Activated T-helper 1 cell treated with anti-CD3 and anti-CD28 coated beads, Interleukin-12 subunit alpha, Interleukin-12 subunit beta, Interleukin-2, Interleukin-4 antibody, amounts not matched to agents 30 ng/mL and 10 ng/mL and 1 ng/mL, durations not matched to agents 14 hours and 24 hours and 36 hours (primary cell): ENCODE results near the gene XYLB. TPM values are rescaled to one million over a fixed set of nuclear protein-coding genes. Genes with fewer than 3 reads are reported as not detected.
A peak's percentile ranks its signal among the peaks of the same experiment; 100 is the strongest.

ENCODE experiments used
- DNase-seq: peaks from one replicate; pipeline ENCODE4 v3.0.0; 2021; ENCODE audit warnings: low spot score
- H3K27ac Mint-ChIP-seq: one replicate; pipeline ENCODE4 v1.8.0; 2021; ENCODE audit warnings: mild to moderate bottlenecking, mixed read lengths
- H3K27me3 Mint-ChIP-seq: one replicate; pipeline ENCODE4 v1.8.0; 2022; ENCODE audit warnings: mild to moderate bottlenecking, moderate library complexity, mixed read lengths; ENCODE audit not compliant: insufficient read depth
- H3K36me3 Mint-ChIP-seq: one replicate; pipeline ENCODE4 v1.8.0; 2021; ENCODE audit warnings: low read depth, mixed read lengths
- H3K4me1 Mint-ChIP-seq: one replicate; pipeline ENCODE4 v1.8.0; 2021; ENCODE audit warnings: low read depth, mixed read lengths
- H3K4me3 Mint-ChIP-seq: one replicate; pipeline ENCODE4 v1.8.0; 2021; ENCODE audit warnings: mild to moderate bottlenecking, moderate library complexity, mixed read lengths
- H3K9me3 Mint-ChIP-seq: one replicate; pipeline ENCODE4 v1.8.0; 2021; ENCODE audit warnings: mixed read lengths
- intact Hi-C: fragments of 100-400 bp; cut with micrococcal nuclease; formaldehyde crosslinking; loops from one replicate; pipeline ENCODE4 v1.15.1; 2024
- total RNA-seq: library from RNA; stranded (reverse); gene quantifications from 2 replicates; pipeline ENCODE4 v1.2.3, GENCODE V29; 2022

The XYLB gene
- total RNA-seq, 1 donor from 2014 or later = 7.1 TPM

DNA sequence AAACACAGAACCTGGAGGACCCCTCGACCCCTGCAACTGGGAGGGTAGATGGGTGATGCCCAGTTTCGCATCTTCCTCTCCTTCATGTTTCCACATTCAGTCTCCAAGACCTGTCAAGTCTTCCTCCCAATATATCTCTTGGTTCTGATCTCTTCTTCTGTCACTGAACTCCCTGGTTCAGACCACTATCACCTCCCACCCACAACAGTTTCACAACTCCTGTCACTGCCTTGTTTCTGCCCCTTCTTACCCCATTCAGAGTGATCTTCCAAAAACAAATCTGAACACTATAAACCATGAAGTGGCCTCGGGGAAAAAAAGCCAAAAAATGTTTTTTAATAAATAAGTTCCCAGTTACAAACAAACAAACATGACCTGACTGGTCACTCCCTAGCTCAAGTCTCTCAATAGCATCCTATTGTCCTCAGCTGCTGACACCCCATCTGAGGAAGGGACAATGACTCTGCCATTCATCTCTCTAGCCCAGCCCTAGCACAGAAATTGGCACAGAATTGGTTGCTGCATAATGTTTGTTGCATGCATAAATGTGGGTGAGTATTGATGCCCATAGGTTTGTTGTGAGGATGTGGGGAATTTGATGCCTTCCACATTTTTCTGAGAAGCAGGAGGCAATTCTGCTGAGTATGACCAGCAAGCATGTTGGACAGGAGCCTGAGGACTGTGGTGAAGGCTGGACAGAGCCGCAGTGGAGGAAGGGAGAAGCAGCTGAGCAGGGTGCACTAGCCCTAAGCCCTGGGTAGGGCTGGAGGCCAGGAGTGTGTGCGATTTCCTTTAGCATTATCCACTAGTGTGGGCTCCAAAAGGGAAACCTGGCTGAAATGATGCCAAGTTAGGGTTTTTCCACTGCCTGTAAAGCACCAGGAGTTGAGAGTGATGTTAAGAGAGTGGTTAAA, 12.2 kb upstream of the XYLB start:
- Mint-ChIP-seq H3K36me3 (no peaks in the 10 kb centered on the region), H3K27ac (no peak overlapping the region), H3K4me3 (no peak overlapping the region), H3K4me1 (no peaks in the 10 kb centered on the region), H3K27me3 (peaks cover 19% of the 10 kb centered on the region), H3K9me3 (no peaks in the 10 kb centered on the region)
- intact Hi-C loops = no loop called here
- DNase-seq = no peak

DNA sequence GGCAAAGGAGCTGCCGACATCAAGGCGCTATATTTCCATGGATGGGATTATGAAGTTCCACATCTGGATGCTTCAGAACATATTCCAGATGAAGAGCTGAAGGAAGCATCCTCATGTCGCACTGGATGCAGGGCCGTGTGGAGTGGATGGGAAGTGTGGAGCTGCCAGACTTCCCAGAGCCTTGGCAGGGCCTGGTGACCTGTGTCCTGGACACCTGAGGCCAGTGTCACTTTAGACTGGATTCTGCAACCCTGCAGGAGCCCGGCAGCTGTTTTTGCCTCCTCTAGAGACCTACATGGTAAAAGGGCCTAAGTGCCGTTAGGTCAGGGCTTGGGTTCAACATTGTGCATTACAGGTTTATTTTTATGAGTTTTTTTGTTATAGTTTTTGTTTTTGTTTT, 11.3 kb upstream of the XYLB start:
- Mint-ChIP-seq H3K4me3 (no peak overlapping the region), H3K27ac (no peak overlapping the region), H3K27me3 (peaks cover 26% of the 10 kb centered on the region), H3K36me3 (no peaks in the 10 kb centered on the region), H3K4me1 (no peaks in the 10 kb centered on the region), H3K9me3 (no peaks in the 10 kb centered on the region)
- intact Hi-C loops = no loop called here
- no peak for DNase-seq

DNA sequence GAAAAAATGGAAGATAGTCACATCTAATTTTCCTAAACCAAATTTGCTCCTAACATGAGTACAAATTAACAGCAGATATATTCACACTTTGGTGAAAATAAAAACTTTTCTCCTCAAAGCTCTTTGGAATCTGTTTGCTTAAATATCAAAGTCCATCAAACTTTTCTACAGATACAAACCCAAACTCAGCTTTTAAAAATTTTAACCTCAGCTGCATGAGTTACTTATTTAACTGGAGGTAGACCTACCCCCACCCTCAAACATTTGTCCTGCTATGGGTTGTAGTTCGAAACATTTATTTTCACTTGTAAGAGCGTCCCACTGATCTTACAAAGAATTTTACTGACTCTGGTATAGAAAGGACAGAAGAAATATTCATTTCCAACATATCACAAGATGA, 8.9 kb upstream of the XYLB start:
- H3K4me1 Mint-ChIP-seq = no peaks in the 10 kb centered on the region
- no peak for DNase-seq
- H3K27me3 Mint-ChIP-seq = peaks cover 27% of the 10 kb centered on the region
- H3K36me3 Mint-ChIP-seq = no peaks in the 10 kb centered on the region
- intact Hi-C loops = no loop called here
- no peaks in the 10 kb centered on the region for H3K9me3 Mint-ChIP-seq
- no peak overlapping the region for H3K4me3 Mint-ChIP-seq
- H3K27ac Mint-ChIP-seq = no peak overlapping the region

DNA sequence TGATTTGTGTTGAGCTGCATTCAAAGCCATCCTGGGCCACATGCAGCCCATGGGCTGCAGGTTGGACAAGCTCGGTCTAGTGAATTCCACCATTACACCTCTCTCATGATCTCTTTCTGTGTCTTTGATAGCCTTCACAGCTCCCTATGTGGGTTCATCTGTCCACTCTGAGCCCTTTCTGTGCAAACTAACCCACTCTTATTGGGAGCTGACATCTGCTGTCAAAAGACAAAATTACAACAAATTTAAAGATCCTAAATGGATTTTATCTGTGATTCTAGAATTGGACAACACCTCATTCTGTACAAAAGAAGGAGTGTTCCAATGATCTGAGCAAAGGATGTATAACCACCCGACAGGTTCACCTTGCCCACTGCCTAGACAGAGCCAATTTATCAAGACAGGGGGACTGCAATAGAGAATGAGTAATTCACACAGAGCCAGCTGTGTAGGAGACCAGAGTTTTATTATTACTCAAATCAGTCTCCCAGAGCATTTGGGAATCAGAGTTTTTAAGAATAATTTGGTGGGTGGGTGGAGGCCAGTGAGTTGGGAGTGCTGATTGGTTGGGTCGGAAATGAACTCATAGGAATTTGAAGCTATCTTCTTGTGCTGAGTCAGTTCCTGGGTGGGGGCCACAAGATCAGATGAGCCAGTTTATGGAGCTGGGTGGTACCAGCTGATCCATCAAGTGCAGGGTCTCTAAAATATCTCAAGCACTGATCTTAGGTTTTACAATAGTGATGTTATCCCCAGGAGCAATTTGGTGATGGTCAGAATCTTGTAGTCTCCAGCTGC, 2.6 kb upstream of the XYLB start:
- peaks cover 3% of the 10 kb centered on the region for H3K36me3 Mint-ChIP-seq
- H3K4me3 Mint-ChIP-seq = no peak overlapping the region
- no peaks in the 10 kb centered on the region for H3K9me3 Mint-ChIP-seq
- H3K27me3 Mint-ChIP-seq = peaks cover 21% of the 10 kb centered on the region
- DNase-seq = no peak
- no peak overlapping the region for H3K27ac Mint-ChIP-seq
- peaks cover 8% of the 10 kb centered on the region for H3K4me1 Mint-ChIP-seq
- intact Hi-C loops = loop anchor here (2.0 kb wide), 1 partner anchor 369 kb away; no protein-coding TSS in a partner anchor

DNA sequence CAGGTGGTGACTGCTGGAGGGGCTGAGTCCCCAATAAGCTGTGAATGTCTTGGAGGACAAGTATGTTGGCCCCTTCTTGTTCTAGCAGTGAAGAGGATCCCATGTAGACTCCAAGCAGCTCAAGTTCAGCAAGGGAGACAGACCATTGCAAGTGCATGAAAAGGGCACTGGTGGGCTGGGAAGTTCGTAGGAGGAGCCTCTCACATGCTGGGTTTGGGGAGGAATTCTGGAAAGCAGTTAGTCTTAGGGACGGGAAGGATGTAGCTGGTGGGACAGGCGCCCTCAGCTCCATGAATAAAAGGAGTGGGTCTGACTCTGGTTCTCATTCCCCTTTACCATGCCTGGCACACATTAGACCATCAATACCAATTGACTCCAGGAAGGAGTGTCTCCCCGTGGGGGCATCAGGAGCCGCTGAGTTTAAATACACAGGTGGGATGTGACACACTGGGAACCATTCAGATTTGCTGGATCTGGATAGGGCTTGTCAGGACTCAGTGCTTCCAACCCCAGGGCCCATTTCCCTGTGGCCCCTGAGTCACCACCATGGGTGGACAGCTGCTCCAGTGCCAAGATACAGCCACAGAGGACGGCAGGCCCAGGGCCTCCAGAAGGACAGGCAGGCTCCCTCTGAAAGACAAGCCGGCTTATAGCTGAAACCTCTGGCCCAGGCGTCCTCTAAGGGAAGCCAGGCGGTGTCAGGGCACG, 552 bp upstream of the XYLB start:
- Mint-ChIP-seq H3K36me3 (peaks cover 3% of the 10 kb centered on the region), H3K4me1 (peaks cover 8% of the 10 kb centered on the region)
- intact Hi-C loops = loop anchor here (1.0 to 2.0 kb wide), 6 partner anchors 107 to 351 kb away; partner anchors contain the start of genes ACAA1 and ACVR2B

DNA sequence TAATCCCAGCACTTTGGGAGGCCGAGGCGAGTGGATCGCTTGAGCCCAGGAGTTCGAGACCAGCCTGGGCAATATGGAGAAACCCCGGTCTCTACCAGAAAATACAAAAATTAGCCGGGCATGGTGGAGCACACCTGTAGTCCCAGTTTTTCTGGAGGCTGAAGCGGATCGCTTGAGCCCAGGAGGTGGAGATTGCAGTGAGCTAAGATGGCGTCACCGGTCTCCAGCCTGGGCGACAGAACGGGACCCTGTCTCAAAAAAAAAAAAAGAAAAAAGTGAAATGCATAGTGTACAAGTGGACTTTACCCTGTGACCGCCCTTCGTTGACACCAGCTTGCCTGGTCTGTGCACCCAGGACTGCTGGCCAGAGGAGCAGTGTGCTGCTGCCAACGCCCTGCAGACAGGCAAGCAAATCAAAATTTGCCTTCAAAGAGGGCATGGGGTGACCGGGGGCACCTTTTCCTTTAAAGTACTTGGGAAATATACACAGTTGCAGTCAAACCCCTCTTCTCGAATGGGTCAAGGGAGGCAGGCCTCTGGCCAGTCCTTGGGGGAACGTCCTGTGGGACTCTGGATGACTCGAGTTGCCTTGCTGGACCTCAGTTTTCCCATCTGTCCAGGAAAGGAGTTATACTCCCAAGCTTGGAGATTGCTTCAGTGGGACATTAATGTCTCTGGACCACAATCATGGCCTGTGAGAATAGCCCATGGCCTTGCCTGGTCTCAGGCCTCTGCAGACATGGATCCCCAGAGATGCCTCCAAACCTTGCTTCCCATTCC, 1.0 kb downstream of the XYLB start:
- H3K36me3 Mint-ChIP-seq = peaks cover 8% of the 10 kb centered on the region
- no peak for DNase-seq
- intact Hi-C loops = loop anchor here (1.0 to 2.0 kb wide), 4 partner anchors 149 to 353 kb away; partner anchors contain the start of genes EXOG and OXSR1
- no peak overlapping the region for H3K4me3 Mint-ChIP-seq
- H3K9me3 Mint-ChIP-seq = no peaks in the 10 kb centered on the region
- H3K27me3 Mint-ChIP-seq = peaks cover 8% of the 10 kb centered on the region
- H3K4me1 Mint-ChIP-seq = peaks cover 8% of the 10 kb centered on the region
- H3K27ac Mint-ChIP-seq = no peak overlapping the region

More for the DNA sequence above, 552 bp upstream of the XYLB start:
- Mint-ChIP-seq H3K4me3 (peak overlapping the region; percentile 85), H3K27me3 (peaks cover 8% of the 10 kb centered on the region), H3K9me3 (no peaks in the 10 kb centered on the region), H3K27ac (no peak overlapping the region)
- DNase-seq = no peak

DNA sequence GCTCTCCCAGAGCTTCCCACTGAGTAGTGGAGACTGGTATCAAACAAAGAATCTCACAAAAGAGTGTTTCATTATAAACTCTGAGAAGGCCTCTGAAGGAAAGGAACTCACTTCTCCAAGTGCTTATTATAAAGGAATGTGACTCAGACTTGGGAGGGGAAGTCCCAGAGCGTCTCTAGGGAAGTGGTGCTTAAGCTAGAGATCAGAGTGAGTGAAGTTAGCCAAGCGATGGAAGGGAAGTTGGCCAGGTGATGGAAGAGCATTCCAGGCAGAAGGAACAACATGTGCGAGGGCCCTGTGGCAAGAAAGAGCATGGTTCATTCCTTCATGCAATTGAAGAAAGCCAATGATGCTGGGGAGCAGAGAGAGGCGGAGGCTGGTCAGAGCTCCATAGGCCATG, 2.3 kb downstream of the XYLB start:
- H3K36me3 Mint-ChIP-seq = peaks cover 12% of the 10 kb centered on the region
- H3K27me3 Mint-ChIP-seq = peaks cover 6% of the 10 kb centered on the region
- H3K27ac Mint-ChIP-seq = no peak overlapping the region
- DNase-seq = no peak
- H3K9me3 Mint-ChIP-seq = no peaks in the 10 kb centered on the region
- H3K4me1 Mint-ChIP-seq = peaks cover 8% of the 10 kb centered on the region
- intact Hi-C loops = no loop called here
- no peak overlapping the region for H3K4me3 Mint-ChIP-seq

DNA sequence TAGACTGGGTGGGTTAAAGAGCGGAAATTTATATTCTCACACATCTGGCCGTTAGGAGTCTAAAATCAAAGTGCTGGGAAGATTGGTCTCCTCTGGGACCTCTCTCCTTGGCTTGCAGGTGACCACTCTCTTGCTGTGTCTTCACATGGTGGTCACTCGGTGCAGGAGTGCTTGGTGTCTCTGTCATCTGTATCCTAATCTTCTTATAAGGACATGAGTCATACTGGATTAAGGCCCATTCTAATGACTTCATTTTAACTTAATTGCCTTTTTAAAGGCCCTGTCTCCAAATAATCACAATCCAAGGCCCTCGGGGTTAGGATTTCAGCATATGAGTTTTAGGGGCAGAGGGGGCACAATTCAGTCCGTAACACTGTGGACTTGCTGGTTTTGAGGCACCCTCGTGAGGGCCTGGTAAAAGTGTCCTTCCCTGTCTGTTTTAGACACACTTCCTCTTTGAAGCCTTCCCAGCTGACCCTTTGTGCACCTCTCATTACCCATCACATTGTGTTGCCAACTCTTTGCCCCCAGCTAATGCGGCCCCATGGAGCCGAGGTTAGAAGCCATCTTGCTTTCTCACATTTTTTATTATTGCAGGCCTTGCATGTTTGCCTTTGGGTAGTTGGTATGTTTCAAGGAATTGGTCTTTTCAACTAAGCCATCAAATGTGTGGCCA, 3.2 kb downstream of the XYLB start:
- H3K9me3 Mint-ChIP-seq = no peaks in the 10 kb centered on the region
- DNase-seq = no peak
- no peak overlapping the region for H3K27ac Mint-ChIP-seq
- H3K4me1 Mint-ChIP-seq = peaks cover 8% of the 10 kb centered on the region
- peaks cover 3% of the 10 kb centered on the region for H3K27me3 Mint-ChIP-seq
- H3K36me3 Mint-ChIP-seq = peaks cover 12% of the 10 kb centered on the region
- intact Hi-C loops = no loop called here
- no peak overlapping the region for H3K4me3 Mint-ChIP-seq

DNA sequence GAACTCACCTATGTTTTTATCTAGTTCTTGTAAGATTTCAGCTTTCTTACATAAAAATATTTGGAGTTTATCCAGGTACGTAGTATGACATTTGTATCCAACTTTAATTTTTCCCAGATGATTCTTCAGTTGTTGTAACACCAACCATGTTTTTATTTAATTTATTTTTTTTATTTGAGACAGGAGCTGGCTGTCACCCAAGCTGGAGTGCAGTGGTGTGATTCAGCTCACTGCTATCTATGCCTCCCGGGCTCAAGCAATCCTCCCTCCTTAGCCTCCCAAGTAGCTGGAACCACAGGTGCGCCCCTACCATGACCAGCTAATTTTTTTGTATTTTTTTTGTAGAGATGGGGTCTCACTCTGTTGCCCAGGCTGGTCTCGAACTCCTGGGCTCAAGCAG, 6.6 kb downstream of the XYLB start:
- Mint-ChIP-seq H3K36me3 (peaks cover 12% of the 10 kb centered on the region), H3K27ac (no peak overlapping the region), H3K4me1 (no peaks in the 10 kb centered on the region), H3K4me3 (no peak overlapping the region), H3K27me3 (no peaks in the 10 kb centered on the region), H3K9me3 (no peaks in the 10 kb centered on the region)
- DNase-seq = no peak
- intact Hi-C loops = no loop called here

DNA sequence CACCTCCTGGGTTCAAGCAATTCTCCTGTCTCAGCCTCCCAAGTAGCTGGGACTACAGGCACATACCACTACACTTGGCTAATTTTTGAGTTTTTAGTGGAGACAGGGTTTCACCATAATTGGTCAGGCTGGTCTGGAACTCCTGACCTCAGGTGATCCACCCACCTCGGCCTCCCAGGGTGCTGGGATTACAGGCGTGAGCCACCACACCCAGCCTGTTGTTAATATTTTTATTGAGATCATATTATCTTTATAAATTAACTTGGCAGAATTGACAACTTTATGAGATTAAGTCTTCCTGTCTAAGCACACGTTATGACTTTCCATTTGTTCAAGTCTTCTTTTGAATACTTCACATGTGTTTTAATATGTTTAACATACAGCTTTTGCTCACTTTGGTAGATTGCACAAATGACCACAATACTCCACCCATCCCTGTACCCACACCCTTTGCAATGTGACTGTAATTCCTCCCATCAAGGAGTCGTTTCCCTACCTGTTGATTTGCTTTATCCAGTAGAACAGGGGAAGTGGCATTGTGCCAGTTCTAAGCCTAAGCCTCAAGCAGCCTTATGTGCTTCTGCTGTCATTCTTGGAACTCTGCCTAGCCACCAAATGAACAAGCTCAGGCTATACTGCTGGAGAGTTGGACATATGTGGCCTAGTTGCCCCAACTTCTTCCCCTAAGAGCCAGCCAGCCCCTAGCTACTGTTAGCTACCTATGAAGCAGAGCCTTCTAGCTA, 8.2 kb downstream of the XYLB start:
- Mint-ChIP-seq H3K4me1 (no peaks in the 10 kb centered on the region), H3K27ac (no peak overlapping the region), H3K9me3 (no peaks in the 10 kb centered on the region), H3K36me3 (peaks cover 12% of the 10 kb centered on the region), H3K4me3 (no peak overlapping the region), H3K27me3 (no peaks in the 10 kb centered on the region)
- intact Hi-C loops = no loop called here
- no peak for DNase-seq

DNA sequence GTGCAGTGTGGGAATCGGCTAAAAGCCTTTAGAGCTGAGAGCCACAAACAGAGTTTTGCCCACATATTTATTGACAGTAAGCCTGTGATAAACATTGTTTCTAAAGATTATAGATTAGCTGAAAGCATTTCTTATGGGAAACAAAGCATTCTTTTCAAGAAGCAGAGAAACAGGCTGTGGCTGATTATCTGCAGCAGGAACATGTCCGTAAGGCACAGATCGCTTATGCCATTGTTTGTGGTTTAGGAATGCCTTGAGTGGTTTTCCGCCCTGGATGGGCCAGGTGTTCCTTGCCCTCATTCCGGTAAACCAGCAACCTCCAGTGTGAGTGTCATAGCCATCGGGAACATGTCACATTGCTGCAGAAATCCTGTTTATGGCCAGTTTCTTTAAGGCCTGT, 12.5 kb downstream of the XYLB start:
- intact Hi-C loops = no loop called here
- Mint-ChIP-seq H3K4me3 (no peak overlapping the region), H3K27ac (no peak overlapping the region), H3K36me3 (peaks cover 6% of the 10 kb centered on the region), H3K27me3 (no peaks in the 10 kb centered on the region), H3K9me3 (no peaks in the 10 kb centered on the region), H3K4me1 (peaks cover 3% of the 10 kb centered on the region)
- no peak for DNase-seq
